ENCODE data around the gene METRN.

The METRN gene

GRCh38 chr16:674968-675883, 39.7 kb upstream of the METRN start, which contains the start of gene RHBDL1:
Gene RHBDL1 (plus strand): TSS chr16:675671. CDS start chr16:675791, 120 bp downstream.
- no peak within 1 kb of the TSS for H3K4me3 ChIP-seq (ENCODE audit: low read depth, low read length)
- TF ChIP-seq CTCF (IDR thresholded peaks at IDR 0.05; ENCODE audit: borderline replicate concordance, insufficient read depth, low read depth, low read length): no peak

- H3K4me3 ChIP-seq (ENCODE audit: low read depth, low read length): no peak overlapping the region
- TF ChIP-seq CTCF (IDR thresholded peaks at IDR 0.05; ENCODE audit: borderline replicate concordance, insufficient read depth, low read depth, low read length): no peak
Measured at GRCh38 chr16:675884-676564, 38.9 kb upstream of the METRN start.

- TF ChIP-seq CTCF (IDR thresholded peaks at IDR 0.05; ENCODE audit: borderline replicate concordance, insufficient read depth, low read depth, low read length): no peak
- H3K4me3 ChIP-seq (ENCODE audit: low read depth, low read length): no peak overlapping the region
Measured at GRCh38 chr16:676565-676902, 38.4 kb upstream of the METRN start.

- TF ChIP-seq CTCF (IDR thresholded peaks at IDR 0.05; ENCODE audit: borderline replicate concordance, insufficient read depth, low read depth, low read length): no peak
- H3K4me3 ChIP-seq (ENCODE audit: low read depth, low read length): no peak overlapping the region
Measured at GRCh38 chr16:676913-677312, 38.0 kb upstream of the METRN start.

GRCh38 chr16:677316-678190, 37.4 kb upstream of the METRN start:
- TF ChIP-seq CTCF (IDR thresholded peaks at IDR 0.05; ENCODE audit: borderline replicate concordance, insufficient read depth, low read depth, low read length): no peak
- no peak overlapping the region for H3K4me3 ChIP-seq (ENCODE audit: low read depth, low read length)

- no peak overlapping the region for H3K4me3 ChIP-seq (ENCODE audit: low read depth, low read length)
- TF ChIP-seq CTCF (IDR thresholded peaks at IDR 0.05; ENCODE audit: borderline replicate concordance, insufficient read depth, low read depth, low read length): no peak
Measured at GRCh38 chr16:678209-678857, 36.6 kb upstream of the METRN start.

Measured in GM12875 (cell line).